Measurements from ENCODE around the gene TLE2. TPM values are rescaled to one million over a fixed set of nuclear protein-coding genes. Genes with fewer than 3 reads are reported as not detected.

The TLE2 gene
- total and polyA plus RNA-seq, 5 donors from 2014 or later, result 3.1 to 9.3 (median 4.2) TPM

DNA sequence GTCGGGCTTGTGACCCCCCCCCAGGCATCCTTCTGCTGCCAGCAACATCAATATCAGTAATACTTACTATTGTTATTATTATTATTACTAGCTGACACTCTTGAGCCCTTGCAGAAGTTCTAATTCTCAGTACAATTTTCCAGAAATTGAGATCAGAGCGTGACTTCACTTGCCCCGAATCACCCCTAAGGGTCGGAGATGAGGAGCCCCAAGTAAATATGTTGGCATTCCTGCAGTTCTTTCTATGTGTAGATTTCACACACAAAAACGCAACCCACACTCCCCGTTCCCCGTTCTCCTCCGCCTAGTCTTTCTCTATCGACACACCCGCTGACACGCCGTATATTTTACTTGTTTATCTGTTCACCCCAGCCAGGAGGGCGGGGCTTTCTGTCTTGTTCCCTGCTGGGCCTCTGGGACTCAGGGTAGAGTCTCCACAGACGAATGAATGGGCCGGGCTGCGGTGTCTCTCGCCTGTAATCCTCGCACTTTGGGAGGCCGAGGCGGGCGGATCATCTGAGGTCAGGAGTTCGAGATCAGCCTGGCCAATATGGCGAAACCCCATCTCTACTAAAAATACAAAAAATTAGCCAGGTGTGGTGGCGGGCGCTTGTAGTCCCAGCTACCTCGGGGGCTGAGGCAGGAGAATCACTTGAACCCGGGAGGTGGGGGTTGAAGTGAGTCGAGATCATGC, 18.6 kb upstream of the TLE2 start:
- H3K9me3 ChIP-seq (ENCODE audit: control insufficient read depth in 2 of 2, low read length in 2 of 2), result no peaks in the 10 kb centered on the region
- H3K4me1 Mint-ChIP-seq, result peaks cover 0 to 47% (median 18%) of the 10 kb centered on the region in 4 donors
- peak overlapping the region; percentile 87 to 98 (median 92) for H3K4me3 Mint-ChIP-seq
- ATAC-seq (ENCODE audit: low read depth in 2 of 2), result peak; percentile 73 to 89
- no peaks in the 10 kb centered on the region for H3K36me3 ChIP-seq (ENCODE audit: control insufficient read depth, insufficient read depth, low read length)
- peak overlapping the region; percentile 51 for H3K27ac ChIP-seq (ENCODE audit: insufficient read depth, low read length, poor library complexity, severe bottlenecking)
- no peaks in the 10 kb centered on the region for H3K27me3 ChIP-seq (ENCODE audit: control insufficient read depth, insufficient read depth, low read length)
- no peaks in the 10 kb centered on the region for H3K36me3 Mint-ChIP-seq
- H3K27me3 Mint-ChIP-seq, result peaks cover 7% of the 10 kb centered on the region
- H3K4me3 ChIP-seq (ENCODE audit: low read depth, low read length), result peak overlapping the region; percentile 89
- peaks cover 14% of the 10 kb centered on the region for H3K4me1 ChIP-seq (ENCODE audit: control insufficient read depth, insufficient read depth, low read length, poor library complexity, severe bottlenecking)
- H3K9me3 Mint-ChIP-seq, result no peaks in the 10 kb centered on the region
- peak; percentile 50 to 88 (median 66) for DNase-seq
- peak overlapping the region; percentile 95 to 99 (median 98) for H3K27ac Mint-ChIP-seq

DNA sequence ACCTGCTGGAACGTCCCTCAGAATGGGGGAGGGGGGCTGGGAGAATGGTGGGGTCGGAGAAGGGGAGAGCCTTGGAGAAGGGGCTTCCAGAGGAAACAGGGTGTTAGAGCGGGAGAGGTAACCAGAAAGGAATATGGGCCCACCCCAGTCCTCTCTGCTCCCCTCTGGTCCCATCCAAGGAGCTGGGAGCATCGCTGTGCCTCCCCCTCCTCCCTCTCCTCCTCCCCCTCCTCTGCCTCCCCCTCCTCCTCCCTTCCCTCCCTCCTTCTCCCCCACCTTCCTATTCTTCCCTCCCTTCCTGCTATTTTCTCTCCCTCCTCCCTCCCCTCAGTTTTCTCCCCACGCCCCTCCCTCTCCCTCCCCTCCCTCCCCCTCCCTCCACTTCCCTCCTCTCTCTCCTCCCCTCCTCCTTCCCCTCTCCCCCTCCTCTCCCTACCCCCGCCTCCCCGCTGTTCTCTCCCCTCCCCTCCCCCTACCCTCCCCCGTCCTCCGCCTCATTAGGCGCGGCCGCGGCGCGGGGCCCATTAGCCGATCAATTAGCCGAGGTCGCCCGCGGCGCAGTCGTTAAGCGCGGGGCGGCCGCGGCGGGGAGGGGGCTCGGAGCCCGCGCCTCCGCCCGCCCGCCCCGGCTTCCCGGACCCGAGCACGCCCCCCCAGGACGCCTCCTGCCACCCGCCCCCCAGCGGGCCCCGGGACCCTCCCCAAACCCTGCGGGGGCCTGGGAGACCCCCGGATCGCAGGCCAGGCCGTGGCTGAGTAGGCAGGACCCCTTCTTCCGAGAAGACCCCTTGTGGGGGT, 17.8 kb upstream of the TLE2 start:
- Mint-ChIP-seq H3K36me3 (no peaks in the 10 kb centered on the region), H3K4me3 (peak overlapping the region; percentile 87 to 98 (median 92)), H3K9me3 (no peaks in the 10 kb centered on the region), H3K4me1 (peaks cover 0 to 48% (median 18%) of the 10 kb centered on the region in 4 donors), H3K27me3 (peaks cover 7% of the 10 kb centered on the region), H3K27ac (peak overlapping the region; percentile 91 to 99 (median 95))
- H3K36me3 ChIP-seq (ENCODE audit: control insufficient read depth, insufficient read depth, low read length), result no peaks in the 10 kb centered on the region
- no peak for ATAC-seq (ENCODE audit: low read depth in 2 of 2)
- peaks cover 13% of the 10 kb centered on the region for H3K4me1 ChIP-seq (ENCODE audit: control insufficient read depth, insufficient read depth, low read length, poor library complexity, severe bottlenecking)
- peak overlapping the region; percentile 89 for H3K4me3 ChIP-seq (ENCODE audit: low read depth, low read length)
- no peak for DNase-seq
- peak overlapping the region; percentile 51 for H3K27ac ChIP-seq (ENCODE audit: insufficient read depth, low read length, poor library complexity, severe bottlenecking)
- no peaks in the 10 kb centered on the region for H3K9me3 ChIP-seq (ENCODE audit: control insufficient read depth in 2 of 2, low read length in 2 of 2)
- H3K27me3 ChIP-seq (ENCODE audit: control insufficient read depth, insufficient read depth, low read length), result no peaks in the 10 kb centered on the region

DNA sequence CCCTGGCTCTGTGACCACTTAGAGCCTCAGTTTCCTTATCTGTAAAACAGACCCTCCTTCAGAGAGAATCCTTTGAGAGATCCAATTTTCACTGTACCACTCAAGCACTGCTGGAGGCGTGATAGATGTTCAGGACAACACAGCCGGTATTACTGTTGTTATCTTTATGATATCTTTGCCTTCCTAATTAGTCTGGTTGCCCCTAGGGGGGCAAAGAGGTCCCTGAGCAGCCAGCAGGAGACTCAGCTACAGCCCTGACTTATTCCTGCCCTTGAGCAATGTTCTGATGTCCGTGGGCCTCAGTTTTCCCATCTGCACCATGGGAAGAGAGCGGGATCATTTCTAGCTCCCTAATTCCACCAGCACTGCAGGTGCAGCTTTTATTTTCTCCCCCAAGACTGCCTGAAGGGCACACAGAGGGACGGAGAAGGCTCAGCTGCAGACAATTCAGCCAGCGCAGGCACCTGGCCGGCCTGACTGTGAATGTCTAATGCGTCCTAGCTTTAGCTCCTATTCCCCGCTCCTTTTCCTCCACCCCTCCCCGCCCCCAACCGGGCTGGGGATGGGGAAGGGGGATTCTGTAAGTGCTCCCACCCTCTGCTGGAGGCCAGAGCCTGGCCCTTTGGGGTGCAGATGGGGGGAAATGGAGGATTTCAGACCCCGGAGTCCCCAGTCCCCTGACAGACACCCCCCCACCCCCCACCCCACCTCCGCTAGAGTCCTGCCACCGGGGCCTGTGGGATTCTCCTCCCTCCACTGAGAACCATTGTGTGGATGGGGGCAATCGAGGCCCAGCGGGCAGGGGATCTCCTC, 17.0 kb upstream of the TLE2 start:
- H3K4me3 Mint-ChIP-seq, result peak overlapping the region; percentile 66 to 74 (median 71)

DNA sequence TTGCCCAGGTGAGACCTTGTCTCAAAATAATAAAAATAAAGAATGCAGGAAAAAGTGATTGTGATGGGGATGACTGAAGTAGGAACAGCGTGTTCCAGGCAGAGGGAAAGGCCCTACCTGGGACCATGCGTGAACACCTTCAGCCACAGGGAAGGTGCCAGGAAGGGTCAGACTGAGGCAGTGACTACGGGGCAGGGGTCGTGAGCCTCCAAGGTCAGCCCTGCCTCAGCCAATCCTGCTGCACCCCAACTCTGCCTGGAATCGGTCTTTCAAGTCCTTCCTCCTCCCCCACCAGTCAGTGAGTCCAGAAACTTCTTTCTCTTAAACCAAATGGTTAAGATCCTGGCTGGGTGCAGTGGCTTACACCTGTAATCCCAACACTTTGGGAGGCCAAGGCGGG, 16.1 kb upstream of the TLE2 start:
- ATAC-seq (ENCODE audit: low read depth in 2 of 2) (no peak), DNase-seq (no peak)
- H3K36me3 ChIP-seq (ENCODE audit: control insufficient read depth, insufficient read depth, low read length), result no peaks in the 10 kb centered on the region
- no peaks in the 10 kb centered on the region for H3K36me3 Mint-ChIP-seq
- H3K4me3 ChIP-seq (ENCODE audit: low read depth, low read length), result no peak overlapping the region
- H3K4me1 ChIP-seq (ENCODE audit: control insufficient read depth, insufficient read depth, low read length, poor library complexity, severe bottlenecking), result peaks cover 18% of the 10 kb centered on the region
- H3K9me3 ChIP-seq (ENCODE audit: control insufficient read depth in 2 of 2, low read length in 2 of 2), result no peaks in the 10 kb centered on the region
- peaks cover 0 to 58% (median 23%) of the 10 kb centered on the region in 4 donors for H3K4me1 Mint-ChIP-seq
- no peak overlapping the region for H3K27ac Mint-ChIP-seq
- H3K27ac ChIP-seq (ENCODE audit: insufficient read depth, low read length, poor library complexity, severe bottlenecking), result no peak overlapping the region
- no peaks in the 10 kb centered on the region for H3K9me3 Mint-ChIP-seq
- no peaks in the 10 kb centered on the region for H3K27me3 ChIP-seq (ENCODE audit: control insufficient read depth, insufficient read depth, low read length)
- H3K27me3 Mint-ChIP-seq, result peaks cover 7% of the 10 kb centered on the region
- peak overlapping the region in 3 of 4 donors; percentile 23 to 75 (median 62) for H3K4me3 Mint-ChIP-seq

More for the DNA sequence above, 17.0 kb upstream of the TLE2 start:
- H3K27ac ChIP-seq (ENCODE audit: insufficient read depth, low read length, poor library complexity, severe bottlenecking), result peak overlapping the region; percentile 47
- DNase-seq (no peak), ATAC-seq (ENCODE audit: low read depth in 2 of 2) (no peak)
- peaks cover 18% of the 10 kb centered on the region for H3K4me1 ChIP-seq (ENCODE audit: control insufficient read depth, insufficient read depth, low read length, poor library complexity, severe bottlenecking)
- no peak overlapping the region for H3K4me3 ChIP-seq (ENCODE audit: low read depth, low read length)
- Mint-ChIP-seq H3K9me3 (no peaks in the 10 kb centered on the region), H3K4me1 (peaks cover 0 to 52% (median 20%) of the 10 kb centered on the region in 4 donors), H3K27me3 (peaks cover 7% of the 10 kb centered on the region), H3K27ac (peak overlapping the region in 2 of 3 donors; percentile 80 to 91), H3K36me3 (no peaks in the 10 kb centered on the region)
- no peaks in the 10 kb centered on the region for H3K36me3 ChIP-seq (ENCODE audit: control insufficient read depth, insufficient read depth, low read length)
- no peaks in the 10 kb centered on the region for H3K27me3 ChIP-seq (ENCODE audit: control insufficient read depth, insufficient read depth, low read length)
- H3K9me3 ChIP-seq (ENCODE audit: control insufficient read depth in 2 of 2, low read length in 2 of 2), result no peaks in the 10 kb centered on the region

DNA sequence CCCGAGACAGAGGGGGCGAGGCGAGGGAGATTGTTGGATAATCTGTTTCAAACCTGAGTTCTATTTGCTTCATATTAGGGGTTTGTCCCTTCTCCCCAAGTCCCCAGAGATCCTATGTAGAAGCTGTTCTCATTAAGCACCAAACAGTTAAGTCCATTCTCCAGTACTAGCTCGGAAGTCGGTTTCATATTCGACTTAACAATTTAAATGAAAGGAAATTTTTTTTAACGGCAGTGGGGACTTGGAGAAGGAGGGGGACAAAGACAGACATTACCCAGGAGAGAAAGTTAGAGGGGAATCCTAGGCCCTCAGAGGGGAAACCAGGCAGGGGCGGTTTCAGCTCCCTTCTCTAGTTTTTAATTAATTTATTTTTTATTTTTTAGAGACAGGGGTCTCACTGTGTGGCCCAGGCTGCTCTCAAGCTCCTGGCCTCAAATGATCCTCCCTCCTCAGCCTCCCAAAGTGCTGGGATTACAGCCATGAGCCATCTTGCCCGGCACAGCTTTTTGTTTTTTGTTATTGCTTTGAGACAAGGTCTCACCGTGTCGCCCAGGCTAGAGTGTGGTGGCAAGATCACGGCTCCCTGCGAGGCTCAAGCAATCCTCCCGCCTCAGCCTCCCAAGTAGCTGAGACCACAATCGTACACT, 13.7 kb upstream of the TLE2 start:
- no peaks in the 10 kb centered on the region for H3K36me3 Mint-ChIP-seq
- peaks cover 0 to 56% (median 19%) of the 10 kb centered on the region in 4 donors for H3K4me1 Mint-ChIP-seq
- peak overlapping the region; percentile 55 to 76 (median 64) for H3K4me3 Mint-ChIP-seq
- Histone ChIP-seq H3K27ac (ENCODE audit: insufficient read depth, low read length, poor library complexity, severe bottlenecking) (no peak overlapping the region), H3K9me3 (ENCODE audit: control insufficient read depth in 2 of 2, low read length in 2 of 2) (no peaks in the 10 kb centered on the region), H3K4me1 (ENCODE audit: control insufficient read depth, insufficient read depth, low read length, poor library complexity, severe bottlenecking) (peaks cover 12% of the 10 kb centered on the region), H3K4me3 (ENCODE audit: low read depth, low read length) (no peak overlapping the region), H3K27me3 (ENCODE audit: control insufficient read depth, insufficient read depth, low read length) (no peaks in the 10 kb centered on the region), H3K36me3 (ENCODE audit: control insufficient read depth, insufficient read depth, low read length) (no peaks in the 10 kb centered on the region)
- H3K27ac Mint-ChIP-seq, result peak overlapping the region in 2 of 3 donors; percentile 28 to 82
- ATAC-seq (ENCODE audit: low read depth in 2 of 2), result no peak
- H3K27me3 Mint-ChIP-seq, result peaks cover 5% of the 10 kb centered on the region
- no peak for DNase-seq
- peaks cover 0 to 2% (median 0%) of the 10 kb centered on the region in 7 donors for H3K9me3 Mint-ChIP-seq

DNA sequence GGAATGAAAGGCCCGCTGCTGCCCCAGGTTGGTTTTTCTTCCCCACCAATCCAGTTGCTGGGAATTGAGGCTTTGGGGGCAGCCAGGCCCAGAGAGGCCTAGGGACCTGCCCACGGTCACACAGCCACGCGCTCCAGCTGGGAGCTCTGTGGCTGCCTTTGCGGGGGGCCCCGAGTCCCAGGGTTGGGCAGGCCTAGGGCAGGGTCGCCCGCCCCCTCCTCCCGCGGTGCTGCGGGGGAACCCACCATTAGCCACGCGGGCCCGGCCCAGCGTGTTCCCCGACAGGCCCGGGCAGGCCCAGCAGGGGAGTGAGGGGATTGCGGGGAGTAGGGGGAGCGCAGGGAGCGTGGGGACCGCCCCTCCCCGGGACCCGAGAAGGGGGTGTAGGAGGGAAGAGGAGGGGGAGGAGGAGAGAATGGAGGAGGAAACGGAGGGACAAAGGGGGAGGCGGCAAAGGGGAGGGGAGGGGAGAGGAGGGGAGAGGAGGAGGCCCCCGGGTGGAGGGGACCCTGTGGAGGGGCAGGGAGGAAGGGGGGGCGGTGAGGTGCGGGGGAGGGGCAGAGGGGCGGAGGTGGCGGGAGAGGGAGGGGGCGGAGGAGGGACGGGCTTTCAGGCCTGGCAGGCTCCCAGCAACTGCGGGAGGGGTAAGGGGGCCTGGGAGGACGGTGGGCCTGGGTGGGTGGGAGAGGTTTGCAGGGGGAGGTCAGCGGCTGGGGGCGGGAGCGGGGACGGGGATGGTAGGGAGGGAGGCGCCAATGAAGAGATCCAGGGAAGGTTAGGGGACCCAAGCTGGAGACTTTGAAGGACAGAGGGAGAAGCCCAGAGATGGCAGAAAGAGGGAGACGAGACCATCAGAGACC, 12.9 kb upstream of the TLE2 start:
- no peak overlapping the region for H3K27ac ChIP-seq (ENCODE audit: insufficient read depth, low read length, poor library complexity, severe bottlenecking)
- H3K9me3 ChIP-seq (ENCODE audit: control insufficient read depth in 2 of 2, low read length in 2 of 2), result no peaks in the 10 kb centered on the region
- no peak for DNase-seq
- H3K4me3 ChIP-seq (ENCODE audit: low read depth, low read length), result no peak overlapping the region
- no peaks in the 10 kb centered on the region for H3K27me3 ChIP-seq (ENCODE audit: control insufficient read depth, insufficient read depth, low read length)
- Mint-ChIP-seq H3K27me3 (peaks cover 4% of the 10 kb centered on the region), H3K9me3 (peaks cover 0 to 2% (median 0%) of the 10 kb centered on the region in 7 donors), H3K27ac (peak overlapping the region in 2 of 3 donors; percentile 28 to 82), H3K36me3 (no peaks in the 10 kb centered on the region), H3K4me1 (peaks cover 0 to 52% (median 15%) of the 10 kb centered on the region in 4 donors), H3K4me3 (peak overlapping the region in 3 of 4 donors; percentile 60 to 76 (median 71))
- H3K4me1 ChIP-seq (ENCODE audit: control insufficient read depth, insufficient read depth, low read length, poor library complexity, severe bottlenecking), result peaks cover 7% of the 10 kb centered on the region
- no peaks in the 10 kb centered on the region for H3K36me3 ChIP-seq (ENCODE audit: control insufficient read depth, insufficient read depth, low read length)
- no peak for ATAC-seq (ENCODE audit: low read depth in 2 of 2)

Data from CD4-positive, CD25-positive, alpha-beta regulatory T cell (primary cell).